OCI-LY3 (cell line): ENCODE data around the gene BIRC6.

Experiments used
- EZH2phosphoT487 ChIP-seq: fragments of 200-600 bp; shearing (Covaris generic); IDR thresholded peaks from 2 replicates; pipeline ENCODE4 v1.6.1; 2018; ENCODE audit warnings: antibody characterized with exemption, mixed run types, low read depth
- TF ChIP-seq, protein P1 (sequence below): fragments of 200-600, 300-600 bp; sonication (generic); IDR thresholded peaks from 2 replicates; pipeline ENCODE4 v1.5.1; 2014; ENCODE audit warnings: antibody characterized with exemption, low read length, low read depth

- TF ChIP-seq, protein P1, sequence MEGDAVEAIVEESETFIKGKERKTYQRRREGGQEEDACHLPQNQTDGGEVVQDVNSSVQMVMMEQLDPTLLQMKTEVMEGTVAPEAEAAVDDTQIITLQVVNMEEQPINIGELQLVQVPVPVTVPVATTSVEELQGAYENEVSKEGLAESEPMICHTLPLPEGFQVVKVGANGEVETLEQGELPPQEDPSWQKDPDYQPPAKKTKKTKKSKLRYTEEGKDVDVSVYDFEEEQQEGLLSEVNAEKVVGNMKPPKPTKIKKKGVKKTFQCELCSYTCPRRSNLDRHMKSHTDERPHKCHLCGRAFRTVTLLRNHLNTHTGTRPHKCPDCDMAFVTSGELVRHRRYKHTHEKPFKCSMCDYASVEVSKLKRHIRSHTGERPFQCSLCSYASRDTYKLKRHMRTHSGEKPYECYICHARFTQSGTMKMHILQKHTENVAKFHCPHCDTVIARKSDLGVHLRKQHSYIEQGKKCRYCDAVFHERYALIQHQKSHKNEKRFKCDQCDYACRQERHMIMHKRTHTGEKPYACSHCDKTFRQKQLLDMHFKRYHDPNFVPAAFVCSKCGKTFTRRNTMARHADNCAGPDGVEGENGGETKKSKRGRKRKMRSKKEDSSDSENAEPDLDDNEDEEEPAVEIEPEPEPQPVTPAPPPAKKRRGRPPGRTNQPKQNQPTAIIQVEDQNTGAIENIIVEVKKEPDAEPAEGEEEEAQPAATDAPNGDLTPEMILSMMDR: no peak
- no peak for TF ChIP-seq EZH2phosphoT487
Observed at GRCh38 chr2:32417659-32418058, 60.8 kb downstream of the BIRC6 start.
